Stimulated activated CD4-positive, alpha-beta T cell treated with anti-CD3 and anti-CD28 coated beads, Interleukin-12 subunit alpha, Interleukin-12 subunit beta, amount 100 ng/mL, for 4 hours (primary cell): ENCODE results near the gene MTTP.
"Not testable (repeated sequence)": the region's sequence is repeated elsewhere in the genome, so short reads cannot be mapped to it uniquely, and the experiment has no call there.

ENCODE experiments used
- DNase-seq: peaks from one replicate; pipeline ENCODE4 v3.0.0-alpha.2; 2020

MTTP gene

GRCh38 chr4:99574530-99575324 is at the start of gene MTTP:
Gene MTTP (plus strand): TSS chr4:99574824. CDS start chr4:99574910, 86 bp downstream.
- no peak for DNase-seq

GRCh38 chr4:99529228-99529627 is 45.4 kb upstream of the MTTP start:
- DNase-seq = no peak

GRCh38 chr4:99529956-99530355 is 44.7 kb upstream of the MTTP start:
- DNase-seq = no peak

- not testable (repeated sequence) for DNase-seq
Observed at GRCh38 chr4:99534699-99535098, 39.9 kb upstream of the MTTP start.

- no peak for DNase-seq
Observed at GRCh38 chr4:99536271-99536670, 38.4 kb upstream of the MTTP start.

- DNase-seq = no peak
Observed at GRCh38 chr4:99536848-99537247, 37.8 kb upstream of the MTTP start.

- no peak for DNase-seq
Observed at GRCh38 chr4:99537674-99538073, 37.0 kb upstream of the MTTP start.

- no peak for DNase-seq
Observed at GRCh38 chr4:99540277-99540939, 34.2 kb upstream of the MTTP start.

- no peak for DNase-seq
Observed at GRCh38 chr4:99552872-99553271, 21.8 kb upstream of the MTTP start.

- peak; percentile 93 for DNase-seq
Observed at GRCh38 chr4:99563310-99564186, 11.1 kb upstream of the MTTP start, which contains the start of gene TRMT10A. Gene TRMT10A (minus strand): TSS chr4:99564039. CDS start chr4:99559338, 4,701 bp downstream.

GRCh38 chr4:99564921-99565320 is 9.7 kb upstream of the MTTP start:
- DNase-seq = no peak

- DNase-seq = no peak
Observed at GRCh38 chr4:99571883-99572282, 2.7 kb upstream of the MTTP start.

- no peak for DNase-seq
Observed at GRCh38 chr4:99572527-99573240, 1.9 kb upstream of the MTTP start.

GRCh38 chr4:99573735-99574368 is 772 bp upstream of the MTTP start:
- DNase-seq = no peak

GRCh38 chr4:99578714-99579113 is 4.1 kb downstream of the MTTP start:
- DNase-seq = no peak

- DNase-seq = no peak
Observed at GRCh38 chr4:99585516-99585915, 10.9 kb downstream of the MTTP start.

- no peak for DNase-seq
Observed at GRCh38 chr4:99586322-99586721, 11.7 kb downstream of the MTTP start.

- DNase-seq = no peak
Observed at GRCh38 chr4:99586797-99587196, 12.2 kb downstream of the MTTP start.

- no peak for DNase-seq
Observed at GRCh38 chr4:99587309-99587708, 12.7 kb downstream of the MTTP start.

- no peak for DNase-seq
Observed at GRCh38 chr4:99587803-99588202, 13.2 kb downstream of the MTTP start.

GRCh38 chr4:99591757-99592156 is 17.1 kb downstream of the MTTP start:
- no peak for DNase-seq
